GM21423 (cell line): ENCODE measurements around the gene TMEM185B.

Source experiments
- ATAC-seq: cut with Tn5 transposase; IDR thresholded peaks from one replicate; pipeline ENCODE4 v1.9.1; 2021; ENCODE audit warnings: mild to moderate bottlenecking, moderate library complexity; ENCODE audit not compliant: unreplicated experiment

Gene TMEM185B

GRCh38 chr2:120252225-120253020 is 29.2 kb upstream of the TMEM185B start, which contains the start of gene RALB:
TSS of gene RALB (plus strand) at chr2:120252852. CDS start at chr2:120278665, 25,813 bp downstream.
- ATAC-seq, result peak; percentile 89

GRCh38 chr2:120251880-120252224 is 28.7 kb upstream of the TMEM185B start:
- ATAC-seq, result no peak

DNA sequence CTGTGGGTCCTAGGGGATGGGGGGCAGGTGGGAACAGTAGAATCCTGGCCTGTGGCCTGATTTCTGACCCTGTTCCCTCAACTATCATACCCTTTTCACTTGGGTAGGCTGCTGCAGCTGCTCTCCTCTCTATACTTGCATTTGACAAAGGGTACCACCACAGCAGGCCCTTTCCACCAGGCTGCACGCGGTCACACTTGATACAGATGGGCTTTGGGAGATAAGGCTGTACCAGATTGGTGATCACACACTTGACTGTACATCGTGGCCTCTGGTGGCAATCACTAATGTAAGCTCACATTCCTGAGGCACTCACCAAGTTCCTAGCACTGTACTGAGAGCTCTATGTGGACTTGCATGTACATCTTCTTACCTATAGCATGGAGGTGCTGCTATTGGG is 27.9 kb upstream of the TMEM185B start:
- no peak for ATAC-seq

DNA sequence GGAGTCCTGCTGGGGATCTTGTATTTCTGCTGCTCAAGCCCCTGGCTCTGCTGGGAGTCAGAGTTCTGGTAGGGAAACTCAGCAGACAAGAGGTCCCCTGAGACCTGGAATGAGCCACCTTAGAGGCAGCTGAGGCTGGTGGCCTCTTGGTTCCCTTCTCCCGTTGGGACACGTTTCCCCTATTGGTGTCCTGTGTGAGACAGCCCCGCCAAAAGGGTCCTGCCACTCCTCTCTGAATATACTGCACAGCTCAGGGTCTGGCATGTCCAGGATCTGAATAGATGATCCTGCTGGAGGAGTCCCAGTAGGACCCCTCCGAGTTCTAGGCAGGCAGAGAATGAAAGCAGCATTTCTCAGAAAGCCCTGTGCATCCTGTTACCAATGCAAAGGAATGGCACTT is 27.4 kb upstream of the TMEM185B start:
- ATAC-seq, result no peak

DNA sequence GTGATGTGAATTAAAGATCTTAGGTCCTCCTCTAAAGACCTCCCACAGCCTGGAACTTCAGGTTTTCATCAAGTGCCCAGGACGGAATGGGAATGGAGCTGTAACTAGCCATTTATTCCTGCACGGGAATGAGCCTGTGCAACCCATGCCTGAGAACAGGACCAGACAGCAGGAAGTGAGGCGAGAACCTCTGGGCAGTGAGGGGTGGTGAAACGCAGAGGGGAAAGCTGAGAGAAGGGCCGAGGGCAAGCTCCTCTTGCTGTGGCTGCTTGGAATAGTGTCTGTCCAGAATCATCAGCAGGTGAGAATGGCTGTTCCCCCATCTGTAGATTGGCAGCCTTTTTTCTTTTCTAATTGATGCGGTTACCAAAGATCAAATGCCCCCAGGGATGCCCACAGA is 24.7 kb upstream of the TMEM185B start:
- ATAC-seq, result no peak

DNA sequence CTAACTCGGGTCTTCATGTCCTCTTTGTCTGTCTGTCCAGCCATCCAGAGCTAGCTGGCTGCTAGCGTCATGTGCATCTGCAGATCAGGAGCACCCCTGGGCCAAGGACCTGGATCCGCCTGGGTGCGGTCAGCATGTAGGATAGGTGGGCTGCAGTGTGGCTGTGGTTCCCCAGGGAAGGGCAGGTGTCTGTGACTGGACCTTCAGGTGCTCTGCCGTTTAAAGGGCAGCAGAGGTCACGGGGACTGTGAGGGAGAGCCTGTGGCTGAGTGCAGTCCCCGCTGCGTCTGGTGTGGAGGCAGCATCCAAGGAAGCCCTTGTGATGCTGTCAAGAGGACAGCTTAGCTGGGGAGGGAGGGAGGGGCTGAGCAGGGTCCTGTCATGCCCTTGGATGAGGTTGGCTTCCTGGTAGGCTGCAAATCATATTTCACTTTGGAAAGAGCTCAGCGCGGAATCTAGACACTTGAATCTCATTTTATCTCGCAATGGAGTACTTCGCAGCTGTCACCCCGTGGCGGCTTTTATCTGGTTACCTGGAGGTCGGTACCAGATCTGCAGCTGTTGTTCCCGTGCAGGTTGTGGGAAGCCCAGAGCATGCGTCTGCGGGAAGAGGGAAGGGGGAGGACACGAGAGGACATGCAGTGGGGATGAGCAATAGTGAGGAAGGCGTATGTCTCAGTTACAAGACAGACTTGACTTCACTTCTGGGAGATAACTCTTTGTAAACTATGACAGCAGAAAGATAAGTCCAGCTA is 23.5 kb upstream of the TMEM185B start:
- ATAC-seq, result no peak

- no peak for ATAC-seq
Measured at GRCh38 chr2:120245520-120246332, 22.5 kb upstream of the TMEM185B start.

GRCh38 chr2:120244656-120245519 is 21.7 kb upstream of the TMEM185B start:
- ATAC-seq, result no peak

DNA sequence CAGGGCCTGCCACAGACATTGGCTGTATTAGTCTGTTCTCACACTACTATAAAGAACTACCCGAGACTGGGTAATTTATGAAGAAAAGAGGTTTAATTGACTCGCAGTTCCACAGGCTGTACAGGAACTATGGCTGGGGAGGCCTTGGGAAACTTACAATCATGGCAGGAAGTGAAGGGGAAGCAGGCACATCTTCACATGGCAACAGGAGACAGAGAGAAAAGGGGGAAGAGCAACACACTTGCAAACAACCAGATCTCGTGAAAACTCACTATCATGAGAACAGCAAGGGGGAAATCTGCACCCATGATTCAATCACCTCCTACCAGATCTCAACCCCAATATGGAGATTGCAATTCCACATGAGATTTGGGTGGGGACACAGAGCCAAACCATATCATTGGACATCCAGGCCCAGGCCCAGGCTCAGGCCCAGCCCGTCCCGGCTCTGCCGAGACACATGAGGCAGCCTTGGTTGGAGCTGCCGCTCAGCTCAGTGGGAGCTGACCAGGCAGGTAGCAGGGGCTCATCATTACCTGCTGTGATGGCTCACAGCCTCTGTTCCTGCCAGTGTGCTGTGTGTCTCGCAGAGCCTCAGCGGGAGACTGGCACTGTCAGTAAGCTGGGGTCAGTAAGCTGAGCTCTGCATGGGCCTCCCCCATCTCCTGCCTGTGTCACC is 20.8 kb upstream of the TMEM185B start:
- ATAC-seq, result no peak

DNA sequence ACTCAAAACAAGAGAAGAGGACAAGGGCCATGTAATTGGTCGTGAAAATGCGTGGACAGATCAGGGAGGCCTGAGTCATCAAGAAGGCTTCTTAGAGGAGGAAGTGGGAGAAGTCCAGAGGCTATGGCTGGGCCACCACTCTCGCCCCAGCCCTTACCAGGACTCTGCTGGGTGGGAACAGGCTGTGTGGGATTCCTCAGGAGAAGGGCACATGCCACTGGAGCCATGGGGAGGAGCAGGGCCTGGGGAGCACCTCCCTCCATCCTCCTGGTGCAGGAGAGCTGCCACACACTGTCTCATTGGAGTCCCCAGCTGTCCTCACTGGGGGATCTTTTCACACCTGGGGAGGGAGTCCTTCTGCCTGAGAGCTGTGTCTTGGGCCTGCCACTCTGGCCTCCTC is 20.0 kb upstream of the TMEM185B start:
- no peak for ATAC-seq

DNA sequence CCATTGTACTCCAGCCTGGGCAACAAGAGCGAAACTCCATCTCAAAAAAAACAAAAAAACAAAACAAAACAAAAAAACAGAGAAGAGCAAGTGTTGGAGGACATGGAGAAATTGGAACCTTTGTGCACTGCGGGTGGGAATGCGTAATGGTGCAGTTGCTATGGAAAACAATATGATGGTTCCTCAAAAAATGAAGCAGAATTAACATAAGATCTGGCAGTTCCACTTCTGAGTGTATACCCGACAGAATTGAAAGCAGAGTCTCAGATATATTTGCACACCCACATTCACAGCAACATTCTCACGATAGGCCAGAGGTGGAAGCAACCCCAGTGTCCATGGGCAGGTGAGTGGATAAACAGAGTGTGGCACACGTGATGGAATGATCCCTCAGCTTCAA is 18.5 kb upstream of the TMEM185B start:
- no peak for ATAC-seq

- ATAC-seq, result no peak
Measured at GRCh38 chr2:120240901-120241429, 17.8 kb upstream of the TMEM185B start.

- no peak for ATAC-seq
Measured at GRCh38 chr2:120239488-120240287, 16.5 kb upstream of the TMEM185B start.

GRCh38 chr2:120238728-120239487 is 15.7 kb upstream of the TMEM185B start:
- no peak for ATAC-seq

DNA sequence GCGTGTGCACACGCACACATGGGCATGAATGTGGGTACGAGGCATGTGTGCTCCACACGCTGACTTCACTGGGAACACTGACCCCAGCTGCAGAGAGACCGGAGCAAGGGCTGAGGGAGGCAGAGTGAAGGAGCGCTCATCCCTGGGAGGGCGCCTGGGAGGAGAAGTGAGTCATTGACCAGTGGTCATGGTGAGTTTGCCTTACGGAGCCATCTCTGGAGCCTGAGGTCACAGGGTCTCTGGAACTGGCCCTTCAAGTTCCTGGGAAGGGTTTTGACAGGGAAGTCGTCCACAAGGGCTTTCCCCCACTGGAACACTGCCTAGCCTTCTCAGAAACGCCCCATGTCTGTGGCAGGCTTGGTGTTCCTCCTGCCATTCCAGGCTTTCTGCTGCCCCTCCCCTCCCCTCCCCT is 14.3 kb upstream of the TMEM185B start:
- ATAC-seq, result no peak

- no peak for ATAC-seq
Measured at GRCh38 chr2:120236791-120237190, 13.6 kb upstream of the TMEM185B start.

- ATAC-seq, result no peak
Measured at GRCh38 chr2:120236316-120236715, 13.1 kb upstream of the TMEM185B start.

- ATAC-seq, result no peak
Measured at GRCh38 chr2:120235681-120236080, 12.5 kb upstream of the TMEM185B start.
